NCI-H146 (cell line): ENCODE measurements around the gene HYAL2.
"Not testable (repeated sequence)": the region's sequence is repeated elsewhere in the genome, so short reads cannot be mapped to it uniquely, and the experiment has no call there.

Experiments
- DNase-seq: peaks from one replicate; lab custom pipeline; 2025; lab: John Stamatoyannopoulos, UW

Gene HYAL2

DNA sequence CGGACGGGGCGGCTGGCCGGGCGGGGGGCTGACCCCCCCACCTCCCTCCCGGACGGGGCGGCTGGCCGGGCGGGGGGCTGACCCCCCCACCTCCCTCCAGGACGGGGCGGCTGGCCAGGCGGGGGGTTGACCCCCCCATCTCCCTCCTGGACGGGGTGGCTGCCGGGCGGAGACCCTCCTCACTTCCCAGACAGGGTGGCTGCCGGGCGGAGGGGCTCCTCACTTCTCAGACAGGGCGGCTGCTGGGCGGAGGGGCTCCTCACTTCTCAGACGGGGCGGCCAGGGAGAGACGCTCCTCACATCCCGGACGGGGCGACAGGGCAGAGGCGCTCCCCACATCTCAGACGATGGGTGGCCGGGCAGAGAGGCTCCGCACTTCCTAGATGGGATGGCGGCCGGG lies 10.5 kb downstream of the HYAL2 start:
- DNase-seq: not testable (repeated sequence)

DNA sequence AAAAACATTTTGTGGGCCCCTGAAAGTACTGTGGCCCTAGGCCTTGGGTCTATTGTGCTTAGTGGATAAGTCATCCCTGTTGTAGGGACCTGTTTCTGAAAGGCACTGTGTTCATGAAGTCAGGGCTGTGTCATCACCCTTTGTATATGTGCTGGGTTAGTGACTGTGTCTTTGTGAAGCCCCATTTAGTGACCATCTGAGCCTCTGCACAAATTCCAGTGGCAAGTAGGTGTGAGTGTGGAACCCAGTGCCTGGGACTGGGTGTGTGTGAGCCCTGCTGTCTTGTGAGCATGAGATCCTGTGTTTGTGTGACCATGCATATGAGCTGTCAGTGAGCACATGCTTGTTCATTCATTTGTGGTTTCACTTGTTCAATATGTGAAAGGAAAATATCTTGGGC lies 17.9 kb downstream of the HYAL2 start:
- DNase-seq: no peak

GRCh38 chr3:50303013-50303815 lies 19.3 kb downstream of the HYAL2 start, which contains the start of gene HYAL1:
Gene HYAL1, minus strand, starts transcription at chr3:50303574. Its CDS starts 618 bp downstream, at chr3:50302956.
- DNase-seq: no peak

DNA sequence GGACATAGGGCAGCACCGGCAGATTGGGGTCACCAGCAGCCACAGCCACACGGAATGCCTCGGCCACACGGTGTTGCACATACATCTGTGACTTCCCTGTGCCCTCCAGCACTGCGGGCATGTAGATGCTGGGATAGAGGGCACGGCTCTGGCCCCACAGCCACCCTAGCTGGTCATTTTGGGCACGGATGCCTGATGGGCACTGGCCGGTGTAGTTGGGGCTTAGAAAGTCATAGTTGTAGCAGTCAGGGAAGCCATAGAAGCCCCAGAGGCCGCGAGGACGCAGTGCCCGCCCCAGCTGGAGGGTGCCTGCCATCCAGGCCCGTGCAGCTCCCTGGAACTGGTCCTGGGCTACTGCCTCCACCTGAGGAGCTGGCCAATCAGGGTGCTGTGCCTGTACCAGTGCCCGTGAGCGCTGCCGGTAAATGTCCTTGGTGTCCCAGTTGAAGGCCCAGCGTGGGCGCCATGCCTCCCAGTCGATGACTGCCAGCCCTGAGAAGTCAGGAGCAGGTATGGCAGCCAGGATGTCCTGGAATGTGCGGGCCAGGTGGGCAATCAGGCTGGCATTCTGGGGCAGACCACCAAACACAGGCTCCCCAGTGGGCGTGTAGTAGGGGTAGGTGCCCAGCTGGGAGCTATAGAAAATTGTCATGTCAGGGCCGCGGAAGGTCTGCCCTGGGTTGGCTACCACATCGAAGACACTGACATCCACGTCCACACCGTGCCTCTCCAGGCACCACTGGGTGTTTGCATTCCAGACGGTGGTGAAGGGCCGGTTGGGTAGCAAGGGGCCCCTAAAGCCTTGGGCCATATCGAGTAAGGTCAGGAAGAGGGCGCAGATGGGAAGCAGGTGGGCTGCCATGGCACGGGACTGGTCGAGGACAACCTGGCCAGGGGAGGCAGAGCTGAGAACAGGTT lies 20.2 kb downstream of the HYAL2 start:
- DNase-seq: no peak

GRCh38 chr3:50300681-50301254 lies 21.8 kb downstream of the HYAL2 start:
- no peak for DNase-seq

- DNase-seq: no peak
Measured at GRCh38 chr3:50299929-50300680, 22.4 kb downstream of the HYAL2 start.

- no peak for DNase-seq
Measured at GRCh38 chr3:50299638-50299928, 23.0 kb downstream of the HYAL2 start.

DNA sequence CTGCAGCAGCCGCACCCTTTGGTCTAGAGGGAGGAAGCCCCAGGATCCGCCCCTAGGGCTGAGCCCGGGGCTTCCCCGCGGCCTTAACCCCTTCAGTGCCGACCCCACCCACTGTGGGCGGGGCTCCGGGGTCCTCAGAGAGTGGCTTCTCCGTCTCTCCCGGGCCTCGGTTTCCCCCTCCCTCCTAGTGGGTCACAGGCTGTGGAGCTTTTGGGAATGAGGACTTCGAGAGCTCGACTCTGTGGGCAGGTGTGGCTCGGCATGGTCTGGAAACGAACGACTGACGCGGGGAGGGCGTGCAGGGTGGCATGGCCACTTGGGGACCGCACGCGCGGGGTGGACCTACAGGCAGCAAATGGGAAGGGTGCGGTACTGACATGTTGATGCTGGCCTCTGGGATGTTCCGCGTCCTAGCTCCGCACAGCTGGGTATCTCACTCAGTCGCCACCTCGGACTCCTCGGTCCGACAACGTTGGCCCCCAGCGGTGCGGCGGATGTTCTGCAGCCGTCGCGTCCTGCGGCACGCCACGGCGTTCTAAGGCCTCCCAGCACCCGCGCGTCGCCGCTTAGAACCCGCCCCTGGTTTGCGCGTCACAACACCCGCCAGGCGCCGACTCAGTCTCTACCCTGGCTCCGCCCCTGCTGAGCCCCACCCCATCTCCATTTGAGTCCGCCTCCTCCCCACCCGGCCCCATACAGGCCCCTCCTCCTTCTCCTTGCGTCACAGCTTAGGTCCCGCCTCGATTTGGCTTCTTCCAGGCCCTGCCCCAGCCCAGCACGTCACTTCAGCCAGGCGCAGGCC lies 23.5 kb downstream of the HYAL2 start, which contains the start of the genes HYAL3 and NAA80:
TSS of gene HYAL3 (minus strand) at position 570 of the 802 bp plus-strand sequence. CDS start 3,803 bp downstream, outside the sequence.
TSS of gene NAA80 (minus strand) at position 570 of the 802 bp plus-strand sequence. CDS start 1,942 bp downstream, outside the sequence.
- DNase-seq: peak; percentile 97

DNA sequence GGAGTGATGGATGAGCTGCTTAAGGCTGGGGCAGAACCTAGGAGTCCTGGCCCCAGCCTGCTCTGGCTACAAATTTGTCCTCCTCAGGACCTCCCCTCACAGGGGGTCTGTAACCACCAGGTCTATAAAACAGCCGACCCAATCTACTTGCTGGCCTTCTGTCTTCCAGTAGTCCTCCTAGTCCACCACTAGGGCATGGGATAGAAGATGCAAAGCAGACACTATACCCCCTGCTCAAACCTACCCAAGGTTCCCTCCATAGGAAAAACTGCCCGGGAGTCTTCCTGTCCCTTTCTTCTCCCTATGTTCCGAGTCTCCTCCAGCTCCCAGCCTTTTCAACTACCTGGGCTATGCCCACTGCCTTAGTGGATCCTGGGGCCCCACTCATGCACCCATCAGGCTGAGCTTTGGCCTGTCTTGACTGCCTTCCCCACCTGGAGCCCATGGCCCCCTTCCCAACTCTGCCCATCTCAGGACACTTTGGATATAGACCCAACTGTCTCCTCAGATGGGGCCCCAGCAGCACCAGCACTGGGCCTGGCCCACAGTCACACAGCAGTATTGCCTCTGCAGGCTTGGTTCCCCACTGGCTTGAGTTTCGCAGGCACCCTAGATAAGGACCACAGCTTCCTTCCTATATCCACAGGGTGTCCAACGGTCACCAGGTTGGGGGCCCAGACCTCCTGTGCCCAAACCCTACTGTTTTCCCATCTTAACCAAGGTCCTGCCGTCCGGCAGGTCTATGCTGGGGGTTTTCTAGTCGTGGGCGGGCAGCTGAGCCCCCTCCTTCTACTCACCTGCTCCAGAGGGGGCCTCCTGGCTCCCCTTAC lies 24.4 kb downstream of the HYAL2 start:
- DNase-seq: no peak

GRCh38 chr3:50297384-50297775 lies 25.2 kb downstream of the HYAL2 start:
- no peak for DNase-seq

- DNase-seq: no peak
Measured at GRCh38 chr3:50296721-50297383, 25.7 kb downstream of the HYAL2 start.

GRCh38 chr3:50295553-50296431 lies 26.8 kb downstream of the HYAL2 start:
- no peak for DNase-seq

GRCh38 chr3:50294492-50295403 lies 27.8 kb downstream of the HYAL2 start:
- no peak for DNase-seq

DNA sequence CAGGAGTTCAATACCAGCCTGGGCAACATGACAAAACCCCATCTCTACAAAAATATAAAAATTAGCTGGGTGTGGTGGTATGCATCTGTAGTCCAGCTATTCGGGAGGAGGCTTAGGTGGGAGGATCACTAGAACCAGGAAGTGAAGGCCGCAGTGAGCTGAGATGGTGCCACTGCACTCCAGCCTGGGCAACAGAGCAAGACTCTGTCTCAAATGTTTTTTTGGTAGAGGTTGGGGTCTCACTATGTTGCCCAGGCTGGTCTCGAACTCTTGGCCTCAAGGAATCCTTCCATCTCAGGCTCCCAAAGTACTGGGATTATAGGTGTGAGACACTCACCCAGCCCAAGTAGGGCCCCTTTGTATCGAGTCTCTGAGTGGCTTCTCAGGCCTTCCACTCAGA lies 28.5 kb downstream of the HYAL2 start:
- DNase-seq: no peak

DNA sequence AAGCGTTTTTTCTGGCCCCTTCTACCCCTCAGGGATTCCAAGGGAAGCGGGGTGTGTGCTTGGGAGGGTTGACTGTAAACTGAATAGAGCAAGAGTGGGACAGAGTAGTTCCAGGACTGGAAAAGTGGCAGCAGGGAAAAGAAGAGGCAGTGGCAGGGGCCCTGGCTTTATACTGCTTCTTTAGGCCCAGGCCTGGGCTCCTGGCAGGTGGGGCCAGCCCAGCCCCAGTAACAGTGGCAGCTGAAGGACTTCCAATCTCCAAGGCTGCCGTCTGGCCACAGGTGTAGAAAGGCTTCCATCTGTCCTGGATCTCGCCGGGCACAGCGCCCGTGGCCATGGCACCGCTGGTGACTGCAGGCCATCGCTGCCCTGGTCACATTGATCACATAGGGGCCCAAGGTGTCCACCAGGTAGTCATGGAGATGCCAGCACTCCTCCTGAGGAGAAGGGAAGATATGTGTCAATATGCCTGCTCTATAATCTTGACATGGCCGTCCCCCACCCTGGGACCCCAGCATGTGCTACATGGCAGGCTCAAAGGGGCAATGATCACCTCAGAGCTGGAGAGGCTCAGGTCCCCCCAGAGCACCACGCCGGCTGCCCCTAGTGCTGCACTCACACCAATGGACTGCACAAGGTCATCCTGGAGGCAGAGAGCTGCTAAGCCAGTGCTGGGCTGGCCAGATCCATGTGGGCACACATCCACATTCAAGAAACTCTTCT lies 29.3 kb downstream of the HYAL2 start:
- no peak for DNase-seq
